Measurements from ENCODE around the gene PRSS1. TPM values are rescaled to one million over a fixed set of nuclear protein-coding genes. Genes with fewer than 3 reads are reported as not detected.

PRSS1 gene
- total and polyA plus RNA-seq, 2 of the 8 experiments (the other 6 are each of a cell fraction or from before 2014, with no cell fraction given), result 0.09 TPM; not detected in 1

- TF ChIP-seq FOSL1 (IDR thresholded peaks at IDR 0.05; ENCODE audit: insufficient read depth, low read depth, low read length) (no peak), E2F6 (IDR thresholded peaks at IDR 0.05) (no peak), TBP (IDR thresholded peaks at IDR 0.05; ENCODE audit: low read depth, low read length) (no peak), MAX (IDR thresholded peaks at IDR 0.05) (no peak)
Observed at GRCh38 chr7:142801601-142802295, 52.5 kb downstream of the PRSS1 start (continued).

Data from H1 (cell line).